GM12874 (cell line): ENCODE measurements around the gene MYO9B.

Experiments used
- CTCF ChIP-seq: IDR thresholded peaks from 2 replicates; pipeline ENCODE4 v1.5.1; 2011; ENCODE audit warnings: low read depth, mild to moderate bottlenecking, control low read depth, low read length, moderate library complexity; ENCODE audit not compliant: insufficient read depth

The MYO9B gene

DNA sequence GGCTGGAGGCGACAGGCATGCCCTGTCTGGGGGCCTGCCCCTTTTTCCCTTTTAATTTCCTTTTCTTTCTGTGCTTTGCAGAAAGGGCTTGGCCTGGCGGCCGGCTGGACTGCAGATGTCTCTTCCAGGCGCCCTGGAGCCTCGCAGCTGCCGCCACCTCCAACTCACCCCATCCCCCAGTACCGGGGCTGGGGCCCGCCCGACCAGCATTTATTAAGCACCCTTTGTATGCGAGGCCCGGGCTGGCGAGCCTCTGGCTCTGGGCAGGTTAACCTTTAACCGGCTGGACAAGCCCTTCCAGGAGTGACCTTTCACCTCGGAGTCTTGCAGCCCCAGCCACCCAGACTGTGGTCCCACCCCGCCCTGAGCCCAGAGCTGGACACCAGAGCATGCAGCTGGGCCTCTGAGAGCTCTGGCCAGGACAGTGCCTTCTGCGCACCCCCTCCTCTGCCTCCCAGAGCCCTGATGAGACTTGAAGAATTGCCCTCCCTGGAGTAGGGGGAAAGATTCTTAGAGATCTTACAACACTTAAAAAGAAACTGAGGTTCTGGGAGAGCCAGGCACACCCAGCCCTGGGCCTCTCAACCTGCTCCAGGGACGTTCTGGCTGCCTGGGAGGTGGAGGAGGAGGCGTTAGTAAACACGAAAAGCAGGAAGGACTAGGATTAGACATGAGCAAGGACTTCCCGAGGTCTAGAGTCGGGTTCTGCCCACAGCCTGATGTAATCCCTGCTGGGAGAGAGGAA is 171.3 kb downstream of the MYO9B start:
- TF ChIP-seq CTCF, result no peak

DNA sequence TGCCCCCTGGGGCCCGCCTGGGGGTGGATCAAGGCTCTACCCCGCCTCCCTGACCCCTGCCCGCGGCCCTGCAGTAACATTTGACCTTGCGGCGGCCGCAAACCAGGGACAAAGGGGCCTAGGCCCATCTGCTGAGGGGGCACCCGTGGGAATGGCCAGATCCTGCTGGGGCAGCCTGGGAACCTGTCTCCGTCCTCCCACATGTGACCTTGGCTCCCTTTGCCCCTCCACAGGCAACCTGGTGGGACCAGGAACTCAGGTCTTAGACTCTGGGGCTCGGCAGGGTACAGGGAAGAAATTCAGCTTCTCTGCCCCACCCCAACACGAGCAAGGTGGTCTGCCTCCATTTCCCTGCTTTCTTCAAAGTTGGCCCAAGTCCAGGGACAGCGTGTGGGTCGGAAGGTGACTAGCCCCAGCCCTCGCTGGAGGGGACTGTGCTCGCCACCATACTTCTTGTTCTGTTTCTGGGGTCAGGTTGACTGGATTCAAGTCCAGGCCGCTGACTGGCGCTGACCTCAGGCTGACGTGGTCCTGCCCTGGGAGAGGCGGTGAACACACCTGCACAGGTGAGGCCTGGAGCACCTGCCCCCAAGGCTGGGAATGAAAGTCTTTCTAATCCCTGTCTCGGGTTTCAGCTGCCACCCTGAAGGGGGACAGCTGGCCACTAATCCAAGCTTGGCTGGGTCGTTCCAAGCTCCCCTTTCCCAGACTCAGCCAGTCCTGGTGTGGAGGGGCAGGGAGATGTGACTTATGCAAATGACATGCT is 172.6 kb downstream of the MYO9B start:
- TF ChIP-seq CTCF, result no peak

- TF ChIP-seq CTCF, result no peak
Observed at GRCh38 chr19:17249887-17250548, 174.4 kb downstream of the MYO9B start.

DNA sequence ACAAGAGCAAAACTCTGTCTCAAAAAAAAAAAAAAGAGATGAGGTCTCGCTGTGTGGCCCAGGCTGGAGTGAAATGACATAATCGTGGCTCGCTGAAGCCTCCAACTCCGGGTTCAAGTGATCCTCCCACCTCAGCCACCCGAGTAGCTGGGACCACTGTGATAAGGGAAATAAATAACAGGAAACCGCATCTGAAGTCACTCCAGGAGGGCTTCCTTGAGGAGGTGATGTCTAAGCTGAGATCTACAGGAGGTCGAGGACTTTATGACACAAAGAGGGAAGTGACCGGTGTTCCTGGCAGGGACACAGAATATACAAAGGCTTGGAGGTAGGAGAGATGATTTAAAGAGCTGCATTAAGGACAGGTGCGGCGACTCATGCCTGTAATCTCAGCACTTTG is 179.1 kb downstream of the MYO9B start:
- no peak for TF ChIP-seq CTCF

GRCh38 chr19:17255150-17255621 is 179.6 kb downstream of the MYO9B start:
- no peak for TF ChIP-seq CTCF

DNA sequence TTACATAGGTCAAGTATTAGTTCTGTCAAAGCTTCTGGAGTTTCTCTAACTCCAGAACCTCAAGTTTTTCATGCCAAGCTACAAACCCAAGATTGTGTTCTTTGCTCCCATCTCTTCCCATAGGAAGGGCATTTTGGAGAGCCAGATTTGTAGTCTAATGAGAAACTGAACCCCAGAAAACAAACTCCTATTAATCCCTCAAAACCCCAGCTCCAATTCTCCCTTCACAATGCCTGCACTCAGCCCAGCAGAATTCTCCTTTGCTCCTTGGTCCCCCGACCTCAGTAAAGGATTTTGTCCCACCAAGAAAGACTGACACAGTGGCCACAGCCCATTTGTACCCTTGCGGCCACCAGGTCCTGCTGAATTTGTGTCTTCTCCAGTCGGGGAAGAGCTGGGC is 180.6 kb downstream of the MYO9B start:
- no peak for TF ChIP-seq CTCF

DNA sequence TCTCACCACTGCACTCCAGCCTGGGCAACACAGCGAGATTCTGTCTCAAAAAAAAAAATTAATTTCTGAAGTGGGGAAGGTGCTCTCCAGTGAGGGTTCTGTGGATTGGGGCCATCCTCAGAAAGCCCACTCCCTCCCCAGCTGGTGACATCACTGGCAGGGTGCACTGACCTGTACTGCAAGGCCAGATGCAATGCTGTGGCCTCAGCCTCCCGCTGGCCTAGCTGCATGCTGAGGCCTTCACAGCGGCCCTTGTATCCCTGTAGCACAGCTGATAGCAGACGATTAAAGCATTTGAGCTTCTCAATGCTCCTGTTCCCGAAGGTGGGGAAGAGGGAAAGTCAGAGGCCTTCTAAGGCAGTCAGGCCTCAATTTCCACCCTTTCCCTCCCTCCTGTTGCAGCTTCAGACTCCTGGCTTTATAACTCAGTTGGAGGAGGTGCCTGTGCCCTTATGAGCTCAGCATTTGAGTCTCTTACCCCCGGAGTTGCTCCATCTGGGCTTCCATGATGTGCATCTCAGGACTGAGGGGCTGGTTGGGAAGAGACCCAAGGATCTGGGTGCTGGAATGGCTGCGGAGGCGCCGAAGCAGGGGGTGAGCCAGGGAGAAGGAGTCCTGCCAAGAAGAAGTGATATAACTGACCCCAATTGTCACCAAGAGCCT is 183.7 kb downstream of the MYO9B start:
- TF ChIP-seq CTCF, result no peak
